GM19467 (cell line): Measurements from ENCODE around the gene TRIM5.
"Not testable (repeated sequence)": the region's sequence is repeated elsewhere in the genome, so short reads cannot be mapped to it uniquely, and the experiment has no call there.

Experiments
- ATAC-seq: cut with Tn5 transposase; IDR thresholded peaks from one replicate; pipeline ENCODE4 v1.9.1; 2021; ENCODE audit warnings: mild to moderate bottlenecking, moderate library complexity; ENCODE audit not compliant: unreplicated experiment

The TRIM5 gene, protein sequence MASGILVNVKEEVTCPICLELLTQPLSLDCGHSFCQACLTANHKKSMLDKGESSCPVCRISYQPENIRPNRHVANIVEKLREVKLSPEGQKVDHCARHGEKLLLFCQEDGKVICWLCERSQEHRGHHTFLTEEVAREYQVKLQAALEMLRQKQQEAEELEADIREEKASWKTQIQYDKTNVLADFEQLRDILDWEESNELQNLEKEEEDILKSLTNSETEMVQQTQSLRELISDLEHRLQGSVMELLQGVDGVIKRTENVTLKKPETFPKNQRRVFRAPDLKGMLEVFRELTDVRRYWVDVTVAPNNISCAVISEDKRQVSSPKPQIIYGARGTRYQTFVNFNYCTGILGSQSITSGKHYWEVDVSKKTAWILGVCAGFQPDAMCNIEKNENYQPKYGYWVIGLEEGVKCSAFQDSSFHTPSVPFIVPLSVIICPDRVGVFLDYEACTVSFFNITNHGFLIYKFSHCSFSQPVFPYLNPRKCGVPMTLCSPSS

DNA sequence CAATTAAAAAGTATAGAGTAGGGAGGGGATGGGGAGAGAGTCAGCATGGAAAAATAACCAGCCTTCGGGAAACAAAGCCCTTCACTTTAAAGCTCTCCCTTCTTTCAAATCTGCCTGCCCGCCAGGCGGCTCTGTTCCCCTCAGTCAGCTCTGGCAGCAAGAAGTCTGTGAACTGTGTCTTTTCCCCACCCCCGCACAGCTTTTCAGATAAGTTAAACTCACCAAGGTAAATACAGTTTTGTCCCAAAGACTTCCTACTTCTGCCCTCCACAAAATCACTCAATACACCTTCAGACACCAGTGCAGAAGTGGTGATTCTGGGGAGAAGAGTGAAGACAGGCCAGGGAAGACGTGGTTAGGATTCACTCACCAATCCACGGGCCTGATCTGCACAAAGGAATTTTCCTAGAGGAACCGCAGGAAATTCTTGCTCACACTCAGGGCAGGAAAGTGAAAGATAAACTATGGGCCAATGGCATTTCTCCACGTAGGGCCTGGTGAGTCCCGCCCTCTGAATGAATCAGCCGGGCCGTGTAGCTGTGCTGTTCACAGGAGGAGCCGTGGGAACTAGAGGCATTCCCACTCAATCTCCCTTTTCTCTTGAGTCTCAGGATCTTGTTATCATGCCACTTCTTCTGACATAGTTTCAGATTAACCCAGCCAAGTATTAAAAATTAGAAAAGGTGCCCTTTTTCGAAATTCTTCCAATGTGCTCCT, at the start of gene TRIM5:
Gene TRIM5 (minus strand): TSS at position 429 of the 717 bp plus-strand sequence. CDS start 4,897 bp downstream, outside the sequence.
- peak; percentile 67 for ATAC-seq

DNA sequence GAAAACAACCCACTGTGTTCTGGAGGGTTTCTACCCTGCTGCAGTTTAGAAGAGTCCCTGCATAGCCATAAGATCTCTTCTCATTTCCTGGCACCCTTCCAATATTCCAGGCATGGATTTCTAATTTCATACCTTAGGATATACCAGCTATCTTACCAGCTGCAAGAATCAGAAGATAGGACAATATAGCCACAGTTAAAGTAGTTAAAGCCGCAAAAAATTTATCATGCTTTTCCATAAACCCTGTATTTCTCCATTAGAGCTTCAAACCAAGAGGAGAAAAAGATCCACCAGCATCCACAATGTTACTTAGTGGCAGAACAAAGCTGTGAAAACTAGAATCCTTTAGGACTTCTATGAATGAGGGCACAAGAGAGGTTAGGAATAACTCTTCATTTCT, 42.8 kb upstream of the TRIM5 start:
- ATAC-seq, result no peak

DNA sequence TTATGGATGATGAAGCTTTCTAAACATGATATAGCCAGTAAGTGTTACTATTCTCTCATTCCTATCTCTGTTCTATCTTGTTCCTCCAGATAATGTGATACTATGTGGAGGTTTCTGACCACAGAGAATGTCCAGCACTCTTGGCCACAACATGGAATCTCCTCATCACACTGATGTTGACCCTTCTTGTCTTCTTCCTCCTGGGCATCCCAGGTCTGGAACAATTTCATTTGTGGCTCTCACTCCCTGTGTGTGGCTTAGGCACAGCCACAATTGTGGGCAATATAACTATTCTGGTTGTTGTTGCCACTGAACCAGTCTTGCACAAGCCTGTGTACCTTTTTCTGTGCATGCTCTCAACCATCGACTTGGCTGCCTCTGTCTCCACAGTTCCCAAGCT, 41.5 kb upstream of the TRIM5 start:
- ATAC-seq, result no peak

DNA sequence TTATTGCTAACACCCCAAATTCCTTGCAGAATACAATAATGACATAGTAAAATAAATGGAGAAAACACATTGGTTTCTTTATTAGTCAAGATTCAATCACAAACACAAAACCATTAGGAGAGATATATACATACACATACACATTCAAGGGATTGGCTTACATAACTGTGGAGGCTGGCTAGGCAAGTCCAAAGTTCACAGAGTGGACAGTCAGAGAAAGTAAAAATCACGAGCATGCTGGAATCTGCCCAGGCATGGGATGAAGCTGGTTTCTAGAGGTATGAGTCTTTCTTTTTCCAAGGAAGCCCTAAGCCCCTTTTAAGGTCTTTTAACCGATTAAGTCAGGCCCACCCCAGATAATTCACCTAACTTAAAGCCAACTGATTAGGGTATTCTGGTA, 37.7 kb upstream of the TRIM5 start:
- no peak for ATAC-seq

DNA sequence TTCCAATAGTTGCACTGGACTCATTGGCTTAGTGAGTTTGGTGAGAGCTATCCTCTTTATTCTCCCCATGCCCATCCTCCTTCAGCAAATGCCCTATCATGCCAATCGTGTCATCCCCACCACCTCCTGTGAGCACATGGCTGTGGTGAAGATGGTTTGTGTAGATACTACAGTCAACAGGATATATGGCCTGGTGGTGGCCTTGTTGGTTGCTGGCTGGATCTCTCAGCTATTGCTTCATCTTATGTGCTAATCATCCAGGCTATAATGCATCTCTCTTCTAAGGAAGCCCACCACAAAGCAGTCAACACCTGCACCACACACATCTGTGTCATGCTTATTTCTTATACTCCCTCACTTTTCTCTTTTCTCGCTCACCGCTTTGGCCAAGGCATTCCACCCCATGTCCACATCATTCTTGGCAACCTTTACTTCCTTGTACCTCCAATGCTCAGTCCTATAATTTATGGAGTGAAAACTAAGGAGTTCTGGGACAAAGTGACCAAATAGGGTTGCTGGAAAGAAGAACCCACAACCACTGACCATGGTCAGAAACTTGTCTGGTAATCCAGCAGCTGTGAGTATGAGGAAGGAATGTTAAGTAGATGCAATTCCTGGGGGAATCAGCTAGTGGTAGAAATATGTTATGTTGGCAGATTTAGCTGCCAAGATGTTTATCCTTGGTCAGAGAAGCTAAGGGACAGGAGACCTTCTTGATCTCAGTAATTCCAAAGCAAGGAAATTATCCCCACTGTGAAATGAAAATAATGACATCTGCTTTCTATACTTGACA, 35.0 kb upstream of the TRIM5 start:
- no peak for ATAC-seq

DNA sequence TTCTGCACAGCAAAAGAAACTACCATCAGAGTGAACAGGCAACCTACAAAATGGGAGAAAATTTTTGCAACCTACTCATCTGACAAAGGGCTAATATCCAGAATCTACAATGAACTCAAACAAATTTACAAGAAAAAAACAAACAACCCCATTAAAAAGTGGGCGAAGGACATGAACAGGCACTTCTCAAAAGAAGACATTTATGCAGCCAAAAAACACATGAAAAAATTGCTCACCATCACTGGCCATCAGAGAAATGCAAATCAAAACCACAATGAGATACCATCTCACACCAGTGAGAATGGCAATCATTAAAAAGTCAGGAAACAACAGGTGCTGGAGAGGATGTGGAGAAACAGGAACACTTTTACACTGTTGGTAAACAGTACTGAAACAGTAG, 31.6 kb upstream of the TRIM5 start:
- not testable (repeated sequence) for ATAC-seq

DNA sequence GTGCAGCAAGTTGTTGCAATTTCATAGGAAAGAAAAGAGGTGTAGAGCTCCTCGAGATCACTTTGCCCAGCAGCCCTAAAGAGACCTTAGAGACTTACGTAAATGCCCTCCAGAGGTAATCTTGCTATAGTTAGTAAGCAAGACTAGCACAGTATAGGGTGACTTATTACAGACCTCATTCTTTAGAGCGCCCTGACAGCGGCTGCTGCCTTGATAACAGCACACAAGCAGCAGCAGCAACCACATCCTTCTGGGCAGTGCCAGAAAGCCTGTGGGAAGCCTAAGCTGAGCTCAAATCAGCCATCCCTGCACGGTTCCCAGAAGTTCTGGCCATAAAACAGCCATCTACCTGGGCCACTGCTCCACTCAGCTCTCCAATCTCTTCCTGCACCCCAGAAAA, 28.8 kb upstream of the TRIM5 start:
- no peak for ATAC-seq

DNA sequence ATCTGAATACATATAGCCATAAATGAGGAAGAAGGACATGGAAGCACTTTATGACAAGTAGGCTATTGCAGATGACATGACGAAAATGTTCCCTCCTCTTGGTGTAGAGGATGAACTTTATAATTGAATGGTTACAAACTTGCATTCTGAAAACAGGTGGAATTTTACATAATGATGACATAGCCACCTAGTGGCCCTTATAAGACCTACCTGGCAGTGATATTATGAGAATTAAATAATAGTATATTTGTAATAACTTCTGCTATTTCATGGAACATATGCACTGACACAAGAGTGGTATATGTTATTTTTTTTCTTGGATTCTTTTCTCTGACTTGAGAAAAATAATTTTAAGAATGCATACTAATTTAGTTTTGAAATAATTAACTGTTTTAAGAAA, 27.6 kb upstream of the TRIM5 start:
- no peak for ATAC-seq

DNA sequence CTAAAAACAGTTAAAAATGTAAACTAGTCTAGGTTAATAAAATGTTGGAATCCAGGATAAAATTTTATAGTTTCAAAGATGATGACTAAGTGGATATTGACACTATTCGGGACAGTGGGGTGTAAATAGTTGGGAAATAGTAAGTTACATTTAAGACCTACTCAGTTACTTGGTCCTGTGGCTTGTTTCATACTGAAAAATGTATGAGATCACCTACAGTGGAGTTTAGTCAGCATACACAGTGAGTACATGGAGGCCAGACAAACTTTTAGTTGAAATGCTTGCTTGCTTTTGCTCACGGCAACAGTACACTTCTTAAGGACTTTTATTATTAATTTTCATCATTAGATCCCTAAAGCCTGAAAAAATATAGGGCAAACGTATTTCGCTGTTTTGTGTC, 20.8 kb upstream of the TRIM5 start:
- no peak for ATAC-seq

DNA sequence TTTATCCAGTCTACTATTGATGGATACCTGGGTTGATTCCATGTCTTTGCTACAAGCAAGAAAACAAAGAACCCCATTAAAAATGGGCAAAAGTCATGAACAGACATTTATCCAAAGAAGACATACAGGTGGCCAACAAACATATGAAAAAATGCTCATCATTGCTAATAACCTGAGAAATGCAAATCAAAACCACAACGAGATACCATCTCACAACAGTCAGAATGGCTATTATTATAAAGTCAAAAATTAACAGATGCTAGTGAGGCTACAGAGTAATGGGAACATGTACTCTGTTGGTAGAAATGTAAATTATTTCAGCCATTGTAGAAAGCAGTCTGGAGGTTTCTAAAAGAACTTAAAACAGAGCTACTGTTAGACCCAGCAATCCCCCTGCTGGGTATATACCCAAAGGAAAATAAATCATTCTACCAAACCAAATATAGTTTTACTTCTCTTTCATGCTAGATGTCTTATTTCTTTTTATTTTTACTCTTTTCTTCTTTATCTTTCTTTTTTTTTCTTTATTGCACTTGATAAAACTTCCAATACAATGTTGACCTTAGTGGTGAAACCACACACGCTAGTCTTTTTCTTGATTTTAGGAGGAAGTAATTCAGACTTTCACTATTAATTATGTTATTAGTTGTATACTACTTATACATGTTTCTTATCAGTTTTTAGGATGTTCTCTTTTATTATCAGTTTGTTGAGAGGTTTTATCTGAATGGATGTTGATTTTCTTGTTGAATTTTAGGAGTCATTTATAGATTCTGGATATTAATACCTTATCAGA, 19.1 kb upstream of the TRIM5 start:
- ATAC-seq, result peak; percentile 63

DNA sequence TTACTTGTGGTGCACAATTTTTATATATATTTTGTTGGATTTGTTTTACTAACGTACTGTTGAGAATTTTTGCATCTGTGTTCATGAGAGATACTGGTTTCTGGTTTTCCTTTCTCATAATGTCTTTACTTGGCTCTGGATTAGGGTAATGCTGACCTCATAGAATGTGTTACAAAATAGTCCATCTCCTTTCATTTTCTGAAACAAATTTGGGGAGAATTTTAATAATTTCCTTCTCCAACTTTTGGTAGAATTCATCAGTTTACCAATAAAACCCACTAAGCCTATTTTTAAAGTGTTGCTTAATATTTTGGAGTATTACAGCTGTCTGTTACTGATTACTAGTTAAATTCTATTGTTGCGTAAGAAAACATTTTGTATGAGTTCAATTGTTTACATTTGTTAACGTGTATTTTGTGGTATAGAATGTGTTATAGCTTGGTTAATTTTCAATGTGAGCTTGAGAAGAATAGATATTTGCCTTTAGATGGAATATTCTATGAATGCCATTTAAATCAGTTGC, 16.2 kb upstream of the TRIM5 start:
- ATAC-seq, result no peak

DNA sequence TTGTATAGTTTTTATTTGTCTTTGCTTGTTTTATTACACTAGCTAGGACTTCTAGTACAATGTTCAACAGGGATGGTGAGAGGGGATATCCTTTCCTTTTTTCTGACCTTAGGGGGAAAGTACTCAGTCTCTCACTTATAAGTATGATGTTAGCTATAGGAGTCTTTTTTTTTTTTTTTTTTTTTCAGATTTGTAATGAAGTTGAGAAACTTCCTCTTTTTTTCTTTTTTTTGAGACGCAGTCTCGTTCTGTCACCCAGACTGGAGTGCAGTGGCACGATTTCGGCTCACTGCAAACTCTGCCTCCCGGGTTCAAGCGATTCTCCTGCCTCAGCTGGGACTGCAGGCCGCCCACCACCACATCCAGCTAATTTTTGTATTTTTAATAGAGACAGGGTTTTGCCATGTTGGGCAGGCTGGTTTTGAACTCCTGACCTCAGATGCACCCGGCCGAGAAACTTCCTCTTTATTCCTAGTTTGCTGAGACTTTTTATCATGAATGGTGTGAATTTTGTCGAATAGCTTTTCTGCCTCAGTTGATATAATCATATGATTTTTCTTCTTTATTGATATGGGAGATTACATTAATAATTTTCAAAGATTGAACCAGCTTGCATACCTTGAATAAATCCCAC, 15.7 kb upstream of the TRIM5 start:
- ATAC-seq, result no peak

DNA sequence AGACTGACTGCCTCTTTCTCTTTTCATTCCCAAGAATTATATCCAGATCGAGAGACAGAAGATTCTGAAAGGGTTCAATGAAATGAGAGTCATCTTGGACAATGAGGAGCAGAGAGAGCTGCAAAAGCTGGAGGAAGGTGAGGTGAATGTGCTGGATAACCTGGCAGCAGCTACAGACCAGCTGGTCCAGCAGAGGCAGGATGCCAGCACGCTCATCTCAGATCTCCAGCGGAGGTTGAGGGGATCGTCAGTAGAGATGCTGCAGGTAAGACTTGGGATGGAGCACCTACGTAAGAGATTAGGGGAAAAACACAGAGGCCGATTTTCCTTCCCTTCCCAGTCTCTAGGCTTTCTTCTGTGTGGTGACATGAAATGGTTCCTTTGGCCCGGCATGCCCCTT, 13.4 kb upstream of the TRIM5 start:
- ATAC-seq, result no peak

DNA sequence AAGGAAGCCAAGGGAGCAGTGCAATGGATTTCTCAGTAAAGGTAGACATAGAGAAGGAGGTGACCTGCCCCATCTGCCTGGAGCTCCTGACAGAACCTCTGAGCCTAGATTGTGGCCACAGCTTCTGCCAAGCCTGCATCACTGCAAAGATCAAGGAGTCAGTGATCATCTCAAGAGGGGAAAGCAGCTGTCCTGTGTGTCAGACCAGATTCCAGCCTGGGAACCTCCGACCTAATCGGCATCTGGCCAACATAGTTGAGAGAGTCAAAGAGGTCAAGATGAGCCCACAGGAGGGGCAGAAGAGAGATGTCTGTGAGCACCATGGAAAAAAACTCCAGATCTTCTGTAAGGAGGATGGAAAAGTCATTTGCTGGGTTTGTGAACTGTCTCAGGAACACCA, 11.3 kb upstream of the TRIM5 start:
- no peak for ATAC-seq

DNA sequence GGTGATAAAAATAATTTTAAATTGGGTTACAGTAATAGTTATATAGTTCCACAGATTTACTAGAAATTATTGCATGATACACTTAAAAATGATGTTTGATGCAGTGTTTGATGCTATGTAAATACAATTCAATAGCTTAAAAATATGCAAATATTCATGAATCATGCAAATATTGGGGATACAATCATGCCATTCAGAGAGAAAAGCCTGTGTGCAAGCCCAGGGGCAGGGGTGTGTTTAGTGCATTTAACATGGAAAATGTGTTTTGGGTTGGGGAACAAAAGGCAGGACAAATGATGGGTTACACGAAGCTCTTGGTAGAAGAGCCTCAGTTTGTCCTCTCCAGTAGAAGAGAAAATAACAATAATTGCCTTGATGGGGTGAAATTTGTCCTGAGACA, 10.7 kb upstream of the TRIM5 start:
- ATAC-seq, result no peak

DNA sequence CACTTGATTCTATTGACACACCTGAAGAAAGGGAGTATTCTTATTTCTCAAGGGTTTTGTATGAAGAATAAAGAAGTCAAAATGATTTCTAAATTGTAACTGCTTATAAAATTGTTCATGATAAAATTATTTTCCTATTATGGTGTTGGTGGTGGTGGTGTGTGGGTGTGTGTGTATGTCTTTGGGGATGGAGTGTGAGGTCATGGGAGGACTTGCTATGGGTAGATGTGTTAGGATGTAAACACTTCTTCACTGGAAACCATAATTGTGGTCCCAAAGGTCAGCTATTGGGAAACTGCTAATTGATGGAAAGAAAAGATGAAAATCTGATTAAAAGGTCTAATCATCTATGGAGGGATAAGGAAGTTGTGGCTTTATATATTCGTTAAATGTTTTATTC, 9.8 kb upstream of the TRIM5 start:
- no peak for ATAC-seq

DNA sequence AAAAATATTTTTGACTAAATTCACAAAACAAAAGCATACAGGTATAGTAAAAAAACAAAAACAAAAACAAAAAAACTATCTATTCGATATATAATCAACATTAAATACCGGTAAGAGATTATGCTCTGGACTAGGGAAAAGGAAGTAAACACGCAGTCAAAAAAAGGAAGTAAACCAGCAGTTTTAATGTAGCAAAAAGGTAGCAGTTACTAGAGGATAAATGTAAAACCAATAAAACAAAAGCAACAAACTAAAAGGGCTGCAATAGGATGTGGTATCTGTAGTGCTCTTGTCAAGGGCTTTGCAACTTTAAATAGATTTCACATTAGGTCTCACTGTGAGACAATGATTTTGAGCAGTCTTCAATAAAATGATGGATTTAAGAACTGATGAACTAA, 7.1 kb upstream of the TRIM5 start:
- no peak for ATAC-seq

DNA sequence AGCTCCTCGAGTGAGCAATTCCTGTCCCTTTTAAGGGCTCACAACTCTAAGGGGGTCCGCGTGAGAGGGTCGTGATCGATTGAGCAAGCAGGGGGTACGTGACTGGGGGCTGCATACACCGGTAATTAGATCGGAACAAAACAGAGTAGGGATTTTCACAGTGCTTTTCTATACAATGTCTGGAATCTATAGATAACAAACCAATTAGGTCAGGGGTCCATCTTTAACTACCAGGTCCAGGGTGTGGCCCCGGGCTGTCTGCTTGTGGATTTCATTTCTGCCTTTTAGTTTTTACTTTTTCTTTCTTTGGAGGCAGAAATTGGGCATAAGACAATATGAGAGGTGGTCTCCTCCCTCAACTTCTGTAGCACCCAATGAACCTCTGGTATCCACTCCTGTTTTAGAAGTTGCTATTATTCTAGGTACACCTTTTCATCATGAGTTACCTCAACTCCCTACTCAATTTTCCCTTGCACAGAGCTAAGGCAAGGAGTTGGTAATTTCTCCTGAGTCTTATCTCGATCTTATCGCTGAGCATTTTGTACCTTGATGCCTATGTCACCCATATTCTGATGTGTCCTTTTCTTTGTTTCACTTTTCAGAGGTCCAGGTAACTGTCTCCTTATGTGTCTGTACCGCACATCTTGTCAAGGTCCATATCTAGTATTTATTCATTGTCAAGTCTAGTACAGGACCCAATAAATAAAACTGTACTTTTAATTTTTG, 6.5 kb upstream of the TRIM5 start:
- ATAC-seq, result not testable (repeated sequence)

DNA sequence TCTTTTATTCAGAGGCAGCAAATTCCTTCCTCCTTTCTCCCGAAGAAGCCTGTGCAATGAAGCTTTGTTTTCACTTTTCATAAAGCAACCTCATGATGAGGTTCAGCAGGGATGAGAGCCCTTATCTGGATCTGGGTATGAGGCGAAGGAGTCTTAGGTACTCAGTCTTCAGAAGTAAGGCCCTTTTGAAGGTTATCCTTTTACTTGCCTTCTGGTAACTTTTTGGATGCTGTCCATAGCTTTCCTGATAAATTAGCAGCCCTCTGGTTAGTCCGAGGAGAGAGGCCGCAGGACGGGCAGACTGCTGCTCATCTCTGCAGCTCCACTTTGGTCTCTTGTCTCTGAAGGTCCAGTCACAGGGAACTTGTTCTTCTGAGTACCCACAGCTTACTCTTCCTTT, 5.9 kb upstream of the TRIM5 start:
- no peak for ATAC-seq
